T-helper 1 cell treated with Interleukin-12 subunit alpha and Interleukin-12 subunit beta and Interleukin-4 antibody, amounts not matched to agents 30 μg/mL and 1 μg/mL, for 36 hours (primary cell): ENCODE measurements around the gene RAB11FIP2.

Experiments
- H3K27ac Mint-ChIP-seq: one replicate; pipeline ENCODE4 v1.8.0; 2021; ENCODE audit warnings: mild to moderate bottlenecking, mixed read lengths
- H3K27me3 Mint-ChIP-seq: one replicate; pipeline ENCODE4 v1.8.0; 2021; ENCODE audit warnings: low read depth, mixed read lengths
- H3K36me3 Mint-ChIP-seq: one replicate; pipeline ENCODE4 v1.8.0; 2021; ENCODE audit warnings: low read depth, mixed read lengths
- H3K4me1 Mint-ChIP-seq: one replicate; pipeline ENCODE4 v1.8.0; 2021; ENCODE audit warnings: low read depth, mixed read lengths
- H3K4me3 Mint-ChIP-seq: one replicate; pipeline ENCODE4 v1.8.0; 2021; ENCODE audit warnings: mild to moderate bottlenecking, moderate library complexity, mixed read lengths
- H3K9me3 Mint-ChIP-seq: one replicate; pipeline ENCODE4 v1.8.0; 2021; ENCODE audit warnings: mixed read lengths

The RAB11FIP2 gene

DNA sequence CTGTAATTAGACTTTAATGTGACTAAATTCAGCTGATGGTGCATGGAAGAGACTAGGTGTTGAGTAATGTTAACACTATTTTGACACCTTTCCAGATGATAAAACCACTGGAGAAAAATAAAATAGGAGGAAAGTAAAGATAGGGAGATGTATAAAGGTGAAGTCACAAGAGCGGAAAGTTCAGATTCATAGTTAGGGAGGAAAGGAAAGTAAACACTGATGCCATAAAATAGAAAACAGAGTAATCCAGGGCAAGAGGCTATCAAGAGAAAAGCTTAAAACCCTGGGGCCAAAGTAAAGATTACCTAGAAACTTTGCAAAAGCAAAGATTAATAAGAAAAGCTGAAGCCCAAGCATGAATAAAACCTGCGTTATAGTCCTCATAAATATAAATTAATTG, 62.8 kb downstream of the RAB11FIP2 start:
- no peak overlapping the region for H3K4me3 Mint-ChIP-seq
- no peak overlapping the region for H3K27ac Mint-ChIP-seq
- H3K36me3 Mint-ChIP-seq, result peaks cover 2% of the 10 kb centered on the region
- H3K4me1 Mint-ChIP-seq, result no peaks in the 10 kb centered on the region
- H3K9me3 Mint-ChIP-seq, result peaks cover 12% of the 10 kb centered on the region
- no peaks in the 10 kb centered on the region for H3K27me3 Mint-ChIP-seq

DNA sequence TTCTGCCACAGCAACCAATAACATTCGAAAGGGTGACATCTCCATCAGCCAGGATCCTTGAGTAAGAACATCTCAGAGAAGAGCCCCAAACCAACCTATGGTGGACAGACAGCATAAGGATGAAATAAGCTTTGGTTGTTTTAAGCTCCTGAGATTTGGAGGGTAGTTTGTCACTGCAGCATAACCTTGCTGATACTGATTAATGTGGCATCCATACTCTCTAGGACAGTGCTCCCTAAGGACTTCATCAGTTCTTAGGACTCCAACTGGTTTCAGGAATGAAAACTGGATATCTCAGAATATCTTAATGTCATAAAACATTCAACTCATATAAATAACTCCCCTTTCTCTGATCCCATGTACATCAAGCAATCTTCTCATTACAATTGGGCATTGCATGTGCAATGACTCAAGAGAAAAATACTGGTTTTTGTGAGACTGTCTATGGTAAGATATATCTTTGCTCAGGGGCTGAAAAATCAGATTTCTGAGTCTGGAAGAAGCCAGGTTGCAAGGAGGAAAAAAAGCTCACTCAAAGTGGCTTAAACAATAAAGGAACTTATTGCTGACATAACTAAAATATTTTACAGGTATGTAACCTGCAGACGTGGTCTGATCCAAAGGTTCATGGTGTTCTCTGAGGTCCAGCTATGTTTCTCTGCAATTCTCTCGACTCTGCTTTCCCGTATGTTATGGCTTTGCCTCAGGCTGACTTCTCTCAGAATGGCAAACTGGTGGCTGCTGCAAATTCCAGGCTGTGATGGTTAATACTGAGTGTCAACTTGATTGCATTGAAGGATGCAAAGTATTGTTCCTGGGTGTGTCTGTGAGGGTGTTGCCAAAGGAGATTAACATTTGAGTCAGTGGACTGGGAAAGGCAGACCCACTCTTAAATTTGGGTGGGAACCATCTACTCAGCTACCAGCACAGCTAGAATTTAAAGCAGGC, 65.7 kb downstream of the RAB11FIP2 start:
- Mint-ChIP-seq H3K4me1 (no peaks in the 10 kb centered on the region), H3K36me3 (no peaks in the 10 kb centered on the region), H3K9me3 (peaks cover under 1% of the 10 kb centered on the region), H3K27ac (no peak overlapping the region), H3K4me3 (no peak overlapping the region), H3K27me3 (peaks cover 7% of the 10 kb centered on the region)

DNA sequence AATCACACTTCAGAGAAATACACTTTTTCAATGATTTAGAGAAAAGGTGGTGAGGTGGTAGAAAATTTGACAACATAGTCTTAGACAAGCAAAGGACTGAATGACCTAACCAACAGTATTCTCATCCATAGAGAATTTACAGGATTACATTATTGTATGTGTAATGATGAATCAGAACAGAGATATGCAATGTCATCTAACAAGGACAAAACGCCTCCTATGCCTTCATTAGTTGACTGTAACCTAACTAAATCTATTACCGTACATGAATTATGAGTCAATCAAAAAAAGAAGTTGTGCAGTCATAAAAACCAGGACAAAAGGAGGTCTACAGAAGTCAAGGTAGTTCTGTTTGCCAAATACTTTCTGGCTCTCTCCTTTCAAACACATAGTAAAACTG, 66.5 kb downstream of the RAB11FIP2 start:
- no peaks in the 10 kb centered on the region for H3K36me3 Mint-ChIP-seq
- no peaks in the 10 kb centered on the region for H3K9me3 Mint-ChIP-seq
- H3K4me1 Mint-ChIP-seq, result no peaks in the 10 kb centered on the region
- peaks cover 9% of the 10 kb centered on the region for H3K27me3 Mint-ChIP-seq
- H3K27ac Mint-ChIP-seq, result no peak overlapping the region
- no peak overlapping the region for H3K4me3 Mint-ChIP-seq

DNA sequence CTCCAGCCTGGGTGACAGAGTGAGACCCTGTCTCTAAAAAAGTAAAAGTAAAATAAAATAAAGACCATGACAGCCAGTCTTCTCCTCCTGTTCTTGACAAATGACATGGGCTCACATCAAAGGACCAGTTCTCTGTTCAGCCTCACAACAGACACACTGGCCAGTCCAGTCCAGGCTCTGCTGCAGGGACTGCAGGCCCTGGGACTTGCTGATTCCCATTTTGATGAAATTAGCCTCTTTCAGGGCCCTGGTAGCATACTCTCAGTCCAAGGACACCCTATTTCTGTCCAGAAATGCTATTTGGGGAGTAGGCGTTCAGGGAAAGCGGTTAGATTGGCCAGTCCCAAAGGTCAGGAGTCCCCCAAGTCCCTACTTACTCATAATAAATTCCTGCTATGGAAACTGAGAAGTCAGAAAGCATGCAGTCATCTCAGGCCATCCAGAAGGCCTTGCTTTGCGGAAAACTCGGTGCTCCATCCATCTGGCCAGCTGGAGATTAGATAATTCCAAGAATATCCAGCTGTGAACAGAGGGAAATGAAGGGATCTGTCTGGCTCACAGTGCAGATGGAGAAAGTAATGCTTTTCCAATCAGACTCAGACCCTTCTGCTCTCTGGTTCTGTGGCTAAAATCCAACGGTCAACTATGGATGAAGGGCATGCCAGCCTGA, 74.4 kb downstream of the RAB11FIP2 start:
- Mint-ChIP-seq H3K4me1 (no peaks in the 10 kb centered on the region), H3K36me3 (no peaks in the 10 kb centered on the region), H3K27me3 (peaks cover 19% of the 10 kb centered on the region), H3K9me3 (no peaks in the 10 kb centered on the region), H3K4me3 (no peak overlapping the region), H3K27ac (no peak overlapping the region)

DNA sequence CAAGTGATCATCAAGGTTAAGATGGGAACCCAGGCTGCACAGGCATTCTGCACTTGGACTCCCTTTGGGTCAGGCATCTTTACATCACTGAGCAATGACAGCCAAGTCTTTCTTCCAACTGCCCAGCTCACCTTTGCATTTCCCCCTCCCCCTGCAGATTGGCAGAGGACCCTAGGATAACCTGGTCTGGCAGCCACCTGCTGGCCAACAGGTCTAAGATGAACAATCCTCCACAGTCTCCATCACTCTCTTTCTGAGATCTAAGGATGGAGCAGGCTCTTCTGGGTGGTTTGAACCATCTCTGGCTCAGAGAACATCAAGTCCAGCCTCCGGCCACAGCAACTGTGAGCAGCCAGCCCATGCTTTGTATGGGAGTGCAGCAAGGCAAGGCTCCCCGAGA, 75.8 kb downstream of the RAB11FIP2 start:
- Mint-ChIP-seq H3K9me3 (no peaks in the 10 kb centered on the region), H3K36me3 (no peaks in the 10 kb centered on the region), H3K4me1 (no peaks in the 10 kb centered on the region), H3K4me3 (no peak overlapping the region), H3K27ac (no peak overlapping the region), H3K27me3 (peaks cover 11% of the 10 kb centered on the region)

DNA sequence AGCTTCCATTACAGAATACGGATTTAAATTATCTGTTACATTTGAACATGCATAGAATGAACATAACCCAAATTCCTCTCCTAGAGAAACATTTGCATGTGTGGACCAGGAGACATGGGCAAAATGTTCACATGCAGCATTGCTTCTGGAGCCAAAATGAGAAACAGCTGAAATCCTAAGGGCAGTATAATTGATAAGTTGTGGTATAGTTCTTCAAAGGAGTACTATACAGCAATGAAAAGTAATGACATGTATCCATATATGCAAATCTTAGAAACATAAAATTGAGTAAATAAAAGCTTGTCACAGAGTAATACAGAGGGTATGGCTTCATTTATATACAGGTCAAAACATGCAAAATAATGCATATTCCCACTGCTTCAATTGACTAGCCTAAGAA, 77.1 kb downstream of the RAB11FIP2 start:
- Mint-ChIP-seq H3K9me3 (no peaks in the 10 kb centered on the region), H3K36me3 (no peaks in the 10 kb centered on the region), H3K27me3 (peaks cover 9% of the 10 kb centered on the region), H3K27ac (no peak overlapping the region), H3K4me1 (no peaks in the 10 kb centered on the region), H3K4me3 (no peak overlapping the region)

DNA sequence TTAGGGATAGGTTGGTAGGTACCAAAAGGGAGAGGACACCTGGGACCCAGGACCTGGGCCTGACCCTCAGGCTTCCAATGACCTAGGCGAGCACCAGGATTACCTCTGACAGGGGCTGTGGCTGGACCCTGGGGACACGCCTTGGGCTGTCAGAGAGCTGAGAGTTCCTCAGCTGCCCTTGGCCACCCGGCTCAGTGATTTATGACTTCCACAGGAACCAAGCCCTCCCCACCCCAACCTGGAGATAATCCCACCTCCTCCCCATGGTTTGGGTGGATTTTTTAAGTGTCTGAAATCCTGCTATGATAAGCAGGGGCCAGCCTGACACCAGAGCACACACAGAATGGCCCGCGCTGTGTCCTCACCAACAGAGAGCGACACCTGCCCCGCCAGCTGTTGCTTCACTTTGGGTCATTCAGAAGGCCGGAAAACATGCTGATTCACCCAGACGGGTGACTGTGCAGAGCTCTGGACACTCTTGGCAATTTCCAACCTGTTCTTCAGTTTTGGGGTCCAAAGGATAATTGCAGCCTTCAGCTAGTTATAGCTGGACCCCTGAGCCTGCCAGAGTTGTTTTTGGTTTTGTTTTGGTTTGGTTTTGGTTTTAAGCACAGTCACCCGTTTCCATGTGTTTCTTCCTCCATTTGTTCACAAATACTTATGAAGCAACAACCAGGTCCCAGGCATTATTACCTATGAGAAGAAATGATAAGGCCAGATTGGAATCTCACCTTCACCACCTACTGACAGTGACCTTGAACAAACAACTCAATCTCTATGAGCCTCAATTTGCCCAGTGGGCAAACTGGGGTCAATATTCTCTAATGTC, 78.2 kb downstream of the RAB11FIP2 start:
- no peak overlapping the region for H3K27ac Mint-ChIP-seq
- no peak overlapping the region for H3K4me3 Mint-ChIP-seq
- H3K36me3 Mint-ChIP-seq, result no peaks in the 10 kb centered on the region
- no peaks in the 10 kb centered on the region for H3K4me1 Mint-ChIP-seq
- H3K27me3 Mint-ChIP-seq, result peaks cover 4% of the 10 kb centered on the region
- no peaks in the 10 kb centered on the region for H3K9me3 Mint-ChIP-seq

DNA sequence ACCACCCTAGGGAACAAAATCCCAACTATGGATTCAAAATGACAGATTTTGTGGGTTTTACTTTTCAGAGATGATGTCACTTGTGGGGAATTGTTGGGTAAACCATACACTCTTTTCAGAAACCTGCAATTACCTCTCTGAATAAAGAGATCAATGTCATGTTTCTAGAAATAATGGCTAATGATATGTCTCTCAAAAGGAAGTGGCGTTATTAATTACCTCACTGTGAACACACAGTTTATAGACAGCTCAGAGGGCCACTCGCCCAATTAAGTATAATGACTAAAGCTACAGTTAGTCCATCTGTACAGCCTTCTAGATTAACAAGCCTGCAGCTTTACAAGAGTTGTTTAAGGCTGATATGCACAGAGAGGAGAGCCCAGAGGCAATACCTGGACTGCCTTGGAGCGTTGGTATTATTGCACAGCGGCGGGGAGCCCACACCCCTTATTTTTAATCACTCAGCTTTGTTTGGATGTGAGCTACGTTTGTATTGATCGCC, 79.5 kb downstream of the RAB11FIP2 start:
- Mint-ChIP-seq H3K36me3 (no peaks in the 10 kb centered on the region), H3K27ac (no peak overlapping the region), H3K27me3 (peaks cover 3% of the 10 kb centered on the region), H3K9me3 (no peaks in the 10 kb centered on the region), H3K4me1 (no peaks in the 10 kb centered on the region), H3K4me3 (no peak overlapping the region)

DNA sequence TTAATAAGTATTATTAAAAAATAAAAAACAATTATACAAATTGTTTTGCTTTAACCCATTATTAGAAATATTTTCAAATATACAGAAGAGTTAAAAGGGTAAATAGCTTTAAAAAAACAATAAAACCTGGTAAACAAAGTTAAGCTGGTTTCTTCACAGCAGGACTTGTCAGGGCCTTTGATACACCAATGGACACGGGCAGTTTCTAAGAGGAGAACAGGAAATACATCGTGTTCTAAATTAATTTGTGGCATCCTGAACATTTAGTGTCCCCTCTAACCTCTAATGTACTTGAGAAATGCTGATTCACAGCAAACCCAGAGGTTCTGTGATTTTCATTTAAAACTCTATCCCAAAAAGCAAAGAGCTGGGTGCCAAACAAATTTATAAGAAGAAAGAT, 80.8 kb downstream of the RAB11FIP2 start:
- Mint-ChIP-seq H3K27ac (no peak overlapping the region), H3K36me3 (no peaks in the 10 kb centered on the region), H3K27me3 (peaks cover 8% of the 10 kb centered on the region), H3K4me1 (no peaks in the 10 kb centered on the region), H3K9me3 (no peaks in the 10 kb centered on the region), H3K4me3 (no peak overlapping the region)

DNA sequence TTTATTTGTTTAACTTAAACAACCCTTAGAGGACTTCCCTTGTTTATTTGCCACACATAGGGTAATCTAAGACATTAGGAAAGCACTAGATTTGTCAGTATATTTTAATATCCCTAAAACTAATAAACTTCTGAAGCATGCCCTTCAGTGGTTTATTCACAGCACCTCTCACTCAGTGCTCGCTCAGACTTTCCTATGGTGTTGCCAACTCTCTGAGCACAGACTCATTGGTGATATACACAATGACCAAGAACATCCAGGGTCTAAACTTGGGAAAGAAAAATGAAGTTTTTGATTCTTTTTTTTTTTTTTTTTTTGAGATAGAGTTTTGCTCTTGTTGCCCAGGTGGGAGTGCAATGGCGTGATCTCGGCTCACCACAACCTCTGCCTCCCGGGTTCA, 82.2 kb downstream of the RAB11FIP2 start:
- H3K9me3 Mint-ChIP-seq, result no peaks in the 10 kb centered on the region
- peaks cover 8% of the 10 kb centered on the region for H3K27me3 Mint-ChIP-seq
- no peak overlapping the region for H3K27ac Mint-ChIP-seq
- no peaks in the 10 kb centered on the region for H3K36me3 Mint-ChIP-seq
- H3K4me3 Mint-ChIP-seq, result no peak overlapping the region
- no peaks in the 10 kb centered on the region for H3K4me1 Mint-ChIP-seq

DNA sequence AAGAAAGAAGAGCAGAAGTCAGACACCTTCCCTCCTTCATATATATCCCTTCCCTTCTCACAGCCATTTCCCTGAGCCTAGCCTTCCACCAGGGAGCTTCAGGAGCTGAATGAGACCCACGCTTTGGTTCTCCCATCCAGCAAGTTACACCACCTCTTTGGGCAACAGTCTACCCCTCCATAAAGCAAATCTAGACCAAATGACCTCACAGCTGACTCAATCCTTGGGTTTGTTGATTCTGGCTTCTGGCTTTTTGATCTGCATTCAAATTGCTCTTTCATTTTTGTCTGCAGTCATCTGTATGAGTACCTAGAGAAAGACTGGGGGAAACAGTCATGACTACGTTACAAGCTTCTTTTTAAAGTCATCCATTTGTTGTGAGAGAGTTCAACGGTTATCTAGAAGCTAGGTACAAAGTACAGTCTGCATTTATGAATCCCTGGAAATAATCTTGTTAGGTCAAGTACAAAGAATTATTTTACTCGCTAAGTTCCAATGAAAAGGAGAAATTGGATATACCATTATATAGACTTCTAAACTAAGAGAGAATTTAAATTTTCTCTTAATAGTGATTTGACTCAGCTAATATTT, 86.3 kb downstream of the RAB11FIP2 start:
- Mint-ChIP-seq H3K27me3 (peaks cover 8% of the 10 kb centered on the region), H3K9me3 (no peaks in the 10 kb centered on the region), H3K4me1 (no peaks in the 10 kb centered on the region), H3K27ac (no peak overlapping the region), H3K4me3 (no peak overlapping the region), H3K36me3 (no peaks in the 10 kb centered on the region)

DNA sequence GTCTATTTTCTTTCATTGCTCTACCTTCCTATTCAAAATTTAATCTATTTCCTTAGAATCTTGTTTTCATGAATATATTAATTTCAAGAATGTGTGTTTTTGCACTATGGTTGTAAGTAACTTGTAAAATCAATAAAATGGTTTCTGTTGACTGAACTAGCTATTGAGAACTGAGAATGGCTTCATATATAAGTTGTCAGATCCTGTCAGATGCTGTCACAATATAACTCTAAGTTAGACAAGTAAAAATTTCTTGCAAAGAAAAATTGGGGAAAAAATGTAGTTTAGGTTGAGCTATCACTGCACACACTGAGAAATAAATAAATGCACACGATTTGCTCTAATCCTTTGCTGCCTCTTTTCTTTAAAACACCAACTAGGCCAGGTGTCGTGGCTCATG, 89.8 kb downstream of the RAB11FIP2 start:
- H3K27ac Mint-ChIP-seq, result no peak overlapping the region
- no peaks in the 10 kb centered on the region for H3K36me3 Mint-ChIP-seq
- peaks cover 11% of the 10 kb centered on the region for H3K27me3 Mint-ChIP-seq
- H3K4me1 Mint-ChIP-seq, result no peaks in the 10 kb centered on the region
- H3K4me3 Mint-ChIP-seq, result no peak overlapping the region
- H3K9me3 Mint-ChIP-seq, result no peaks in the 10 kb centered on the region

DNA sequence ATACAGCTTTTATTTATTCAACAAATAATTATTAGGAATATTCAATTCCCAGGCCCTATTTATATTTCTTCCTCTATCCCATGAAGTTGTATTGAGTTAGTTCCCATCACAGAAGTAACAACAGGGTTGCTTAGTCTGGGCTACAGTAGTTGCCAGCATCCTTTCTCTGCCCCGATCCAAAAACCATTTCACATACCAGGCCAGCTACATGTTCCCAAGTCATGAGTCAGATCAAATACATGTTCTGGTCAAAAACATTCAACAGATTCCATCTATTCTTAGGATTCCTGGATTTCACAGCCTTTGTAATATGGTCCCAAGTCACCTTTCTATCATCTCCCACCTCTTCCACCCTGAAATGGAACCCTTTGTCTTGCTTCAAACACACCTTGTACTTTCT, 91.6 kb downstream of the RAB11FIP2 start:
- Mint-ChIP-seq H3K4me1 (no peaks in the 10 kb centered on the region), H3K9me3 (no peaks in the 10 kb centered on the region), H3K27ac (no peak overlapping the region), H3K27me3 (peaks cover 3% of the 10 kb centered on the region), H3K4me3 (no peak overlapping the region), H3K36me3 (no peaks in the 10 kb centered on the region)
